ENCODE results near the gene PDE1C.
"Not testable (repeated sequence)": the region's sequence is repeated elsewhere in the genome, so short reads cannot be mapped to it uniquely, and the experiment has no call there.

The PDE1C gene

DNA sequence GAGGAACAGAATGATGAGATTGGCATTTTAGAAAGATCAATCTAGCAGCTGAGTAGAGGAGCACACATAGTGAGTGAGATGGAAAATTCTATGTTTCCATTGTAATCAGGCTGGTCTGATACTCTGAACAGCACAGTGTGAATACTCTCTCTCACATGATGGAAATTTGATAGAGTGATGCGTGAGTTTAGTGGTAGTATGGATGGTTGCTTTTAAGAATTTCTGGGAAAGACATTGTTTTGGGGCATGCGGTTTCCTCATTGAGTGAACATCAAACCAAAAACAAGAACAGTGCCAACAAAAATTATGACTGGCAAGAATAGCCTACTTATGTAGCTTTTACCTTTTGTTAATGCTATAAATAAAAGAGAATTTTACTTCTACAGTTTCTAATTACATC is 183.2 kb downstream of the PDE1C start:
- DNase-seq: no peak

DNA sequence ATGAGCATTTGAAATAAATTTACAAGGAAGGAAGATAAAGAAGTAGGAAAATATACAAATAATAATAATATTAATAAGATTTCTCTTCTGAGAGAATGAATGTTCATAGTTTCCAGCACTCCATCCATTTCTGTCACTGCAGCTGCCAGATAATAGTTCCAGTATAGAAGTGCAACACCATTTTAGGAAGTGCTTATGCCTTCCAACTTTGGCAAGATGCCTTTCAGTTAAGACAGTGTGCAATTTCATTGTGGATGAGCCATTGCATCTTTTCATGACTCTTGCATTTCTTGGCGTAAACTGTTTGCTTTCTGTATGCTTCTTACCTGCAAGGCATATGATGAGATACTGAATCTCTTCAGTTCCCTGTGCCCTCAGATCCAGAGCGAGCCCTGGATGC is 185.0 kb downstream of the PDE1C start:
- no peak for DNase-seq

- DNase-seq: no peak
Measured at GRCh38 chr7:31883761-31884164, 186.4 kb downstream of the PDE1C start.

GRCh38 chr7:31882187-31882586 is 188.0 kb downstream of the PDE1C start:
- DNase-seq: no peak

DNA sequence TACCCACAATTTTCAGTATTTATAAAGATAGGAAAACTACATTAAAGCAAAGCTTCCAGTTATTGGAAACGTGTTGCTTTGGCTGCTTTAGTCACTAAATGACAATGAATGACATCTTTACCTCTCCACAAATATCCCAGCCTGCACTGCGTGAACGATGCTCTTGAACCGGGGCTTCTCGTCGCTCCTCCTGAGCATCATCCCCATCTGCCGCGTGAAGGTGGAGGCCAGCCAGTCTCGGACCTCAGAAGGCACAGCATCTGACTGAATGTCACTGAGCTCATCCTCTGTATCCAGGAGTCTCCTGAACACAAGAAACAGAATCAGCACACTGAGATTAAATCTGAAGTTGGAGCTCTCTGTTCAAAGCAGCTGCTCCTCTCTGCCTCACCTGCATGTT is 191.3 kb downstream of the PDE1C start:
- no peak for DNase-seq

DNA sequence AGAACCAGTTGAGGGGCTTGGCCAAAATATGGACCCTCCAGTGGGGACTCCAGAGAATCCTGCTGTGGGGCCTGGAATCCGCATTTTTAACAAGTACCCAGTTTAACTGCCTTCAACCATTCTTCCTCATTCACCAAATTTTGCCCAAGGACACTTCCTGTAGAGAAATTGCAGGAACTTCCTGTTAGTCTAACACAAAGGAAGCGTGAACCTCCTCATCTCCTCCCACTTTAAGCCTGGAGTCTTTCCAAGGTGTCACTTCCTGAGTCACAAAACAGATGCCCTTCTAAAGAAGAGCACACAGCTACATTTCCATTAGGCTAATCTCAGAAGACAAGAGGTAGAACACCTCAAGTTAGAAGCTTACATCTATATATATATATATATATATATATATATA is 194.8 kb downstream of the PDE1C start:
- no peak for DNase-seq

DNA sequence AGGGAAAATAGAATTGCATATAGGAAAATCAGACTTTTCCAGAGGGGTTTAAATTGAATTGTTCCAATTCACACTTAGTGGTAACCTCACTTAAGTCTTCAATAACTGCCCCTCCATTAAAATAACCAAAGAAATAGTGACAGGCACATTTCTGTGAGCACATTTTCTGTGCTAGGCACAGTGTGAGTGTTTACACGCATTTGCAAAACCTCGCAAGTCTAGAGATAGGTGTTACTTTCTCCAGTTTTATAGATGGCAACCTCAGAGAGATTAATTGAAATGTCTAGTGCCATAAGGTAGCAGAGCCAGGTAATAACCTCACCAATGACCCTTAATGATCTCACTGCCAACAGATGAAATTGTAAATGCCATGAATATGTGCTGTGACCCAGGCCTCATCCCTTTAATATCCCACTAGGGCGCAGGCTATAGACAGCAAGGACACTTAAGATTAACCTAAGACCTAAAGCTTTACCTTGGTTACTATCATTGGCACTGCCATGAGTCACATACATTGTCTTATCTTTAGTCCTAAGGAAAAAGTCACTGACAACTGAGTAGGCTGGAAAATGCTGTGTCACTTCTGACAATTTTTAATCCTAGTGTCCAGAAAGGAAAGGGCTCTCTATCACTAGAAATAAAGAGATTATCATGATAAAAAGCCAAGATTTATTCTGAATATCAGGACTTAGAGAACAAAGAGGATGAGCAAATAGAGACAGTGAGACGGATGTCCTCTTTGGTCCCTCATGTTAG is 195.4 kb downstream of the PDE1C start:
- DNase-seq: no peak

DNA sequence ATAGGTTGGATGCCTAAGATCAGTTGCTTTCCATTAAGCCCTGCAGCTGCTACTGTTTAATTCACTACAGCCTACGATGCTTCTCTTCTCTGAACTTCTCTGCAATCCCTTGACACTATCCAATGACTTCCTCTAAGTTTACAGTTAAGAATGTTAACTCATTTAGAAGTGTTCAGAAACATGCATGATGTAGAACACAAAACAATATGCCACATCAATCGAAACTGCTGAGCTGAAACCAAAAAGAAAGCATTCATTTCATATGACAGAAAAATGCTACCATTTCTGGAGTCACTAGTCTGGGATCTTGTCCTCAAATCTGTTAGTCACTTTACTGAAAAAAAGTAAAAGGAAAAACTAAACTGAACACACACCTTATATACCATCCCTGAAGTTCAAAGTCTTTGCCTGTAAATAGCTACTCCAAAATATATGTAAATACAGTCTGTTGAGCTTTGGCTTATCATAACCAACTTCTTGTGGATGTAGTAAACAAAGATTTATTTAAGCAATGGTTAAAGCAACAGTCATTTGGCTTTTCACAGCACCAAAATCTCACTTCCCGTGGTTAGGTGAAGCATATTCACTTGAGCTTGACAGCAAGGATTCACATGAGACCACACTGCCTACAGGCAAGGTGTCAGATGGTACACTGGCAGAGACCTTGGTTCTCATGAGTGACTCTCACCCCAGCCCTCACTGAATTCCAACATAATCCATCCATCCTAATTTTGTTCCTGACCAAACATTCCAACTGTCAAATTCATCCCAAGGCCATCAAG is 196.2 kb downstream of the PDE1C start:
- DNase-seq: no peak

- DNase-seq: no peak
Measured at GRCh38 chr7:31872545-31873370, 197.4 kb downstream of the PDE1C start.

GRCh38 chr7:31864646-31865045 is 205.6 kb downstream of the PDE1C start:
- no peak for DNase-seq

GRCh38 chr7:31860925-31861324 is 209.3 kb downstream of the PDE1C start:
- DNase-seq: no peak

GRCh38 chr7:31858055-31858454 is 212.2 kb downstream of the PDE1C start:
- no peak for DNase-seq

DNA sequence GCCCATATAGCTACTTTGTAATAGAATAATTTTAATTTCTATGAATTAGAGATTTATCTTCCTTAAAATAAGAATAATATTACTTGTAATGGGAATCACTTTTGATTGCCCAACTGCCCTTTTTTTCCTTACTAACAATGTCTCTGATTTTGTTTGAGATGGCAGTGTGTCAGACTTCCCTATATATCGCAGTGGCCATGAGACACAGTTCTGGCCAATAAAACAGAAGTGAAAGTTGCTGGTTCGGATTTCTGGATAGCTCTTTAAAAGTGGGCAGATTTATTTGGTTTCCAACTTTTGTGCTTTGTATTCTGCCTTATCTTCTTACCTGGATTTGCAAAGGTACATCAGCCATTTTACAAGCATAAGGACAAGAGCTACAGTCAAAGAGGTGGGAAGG is 213.0 kb downstream of the PDE1C start:
- DNase-seq: no peak

- no peak for DNase-seq
Measured at GRCh38 chr7:31856337-31856736, 213.9 kb downstream of the PDE1C start.

GRCh38 chr7:31855530-31855929 is 214.7 kb downstream of the PDE1C start:
- no peak for DNase-seq

- no peak for DNase-seq
Measured at GRCh38 chr7:31853380-31853779, 216.8 kb downstream of the PDE1C start.

- no peak for DNase-seq
Measured at GRCh38 chr7:31852462-31852861, 217.7 kb downstream of the PDE1C start.

GRCh38 chr7:31851119-31851518 is 219.1 kb downstream of the PDE1C start:
- no peak for DNase-seq

DNA sequence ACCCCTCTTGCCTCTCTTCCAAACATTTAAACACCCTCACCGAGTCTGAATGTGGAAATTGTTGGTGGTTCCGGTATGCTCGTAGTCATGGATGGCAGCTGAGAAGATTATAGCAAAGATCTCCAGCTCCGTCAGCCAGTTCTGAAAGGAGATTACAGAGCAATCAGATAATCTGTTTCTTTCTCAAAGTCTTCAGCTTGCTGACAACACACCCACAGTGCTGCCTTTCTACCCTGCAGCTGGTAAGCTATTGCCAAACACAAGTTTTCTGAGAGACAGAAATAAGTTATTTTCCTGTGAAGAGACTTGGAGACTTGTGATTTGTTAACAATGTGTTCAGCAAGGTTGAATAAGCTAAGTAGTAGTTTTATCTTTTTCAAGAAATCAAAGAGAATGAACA is 219.6 kb downstream of the PDE1C start:
- DNase-seq: no peak

GRCh38 chr7:31850066-31850465 is 220.1 kb downstream of the PDE1C start:
- no peak for DNase-seq

DNA sequence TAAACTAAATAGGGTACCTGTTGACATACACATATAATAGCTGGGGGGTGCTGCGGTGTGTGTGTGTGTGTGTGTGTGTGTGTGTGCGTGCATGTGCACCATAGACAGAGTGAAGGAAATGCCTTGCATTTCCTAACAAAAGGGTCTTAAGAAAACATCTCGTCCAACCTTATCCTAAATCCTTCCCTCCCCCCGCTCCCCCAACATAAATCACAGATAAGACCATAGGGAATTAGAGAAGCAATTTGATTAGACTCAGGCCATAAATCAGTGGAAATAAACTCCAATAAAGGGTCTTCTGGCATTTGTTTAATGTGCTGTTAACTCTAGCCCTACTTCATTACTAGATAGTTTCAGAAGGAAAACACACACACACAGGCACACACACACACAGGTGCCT is 234.7 kb downstream of the PDE1C start:
- DNase-seq: no peak

DNA sequence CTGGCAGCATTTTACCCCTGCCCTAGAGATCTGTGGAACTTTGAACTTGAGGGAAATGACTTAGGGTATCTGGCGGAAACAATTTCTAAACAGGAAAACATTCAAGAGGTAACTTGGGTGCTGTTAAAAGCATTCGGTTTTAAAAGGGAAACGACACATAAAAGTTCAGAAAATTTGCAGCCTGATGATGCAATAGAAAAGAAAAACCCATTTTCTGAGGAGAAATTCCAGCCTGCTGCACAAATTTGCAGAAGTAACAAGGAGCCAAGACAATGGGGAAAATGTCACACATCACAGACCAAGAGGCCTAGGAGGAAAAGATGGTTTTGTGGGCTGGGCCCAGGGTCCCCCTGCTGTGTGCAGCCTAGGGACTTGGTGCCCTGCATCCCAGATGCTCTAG is 236.6 kb downstream of the PDE1C start:
- not testable (repeated sequence) for DNase-seq

DNA sequence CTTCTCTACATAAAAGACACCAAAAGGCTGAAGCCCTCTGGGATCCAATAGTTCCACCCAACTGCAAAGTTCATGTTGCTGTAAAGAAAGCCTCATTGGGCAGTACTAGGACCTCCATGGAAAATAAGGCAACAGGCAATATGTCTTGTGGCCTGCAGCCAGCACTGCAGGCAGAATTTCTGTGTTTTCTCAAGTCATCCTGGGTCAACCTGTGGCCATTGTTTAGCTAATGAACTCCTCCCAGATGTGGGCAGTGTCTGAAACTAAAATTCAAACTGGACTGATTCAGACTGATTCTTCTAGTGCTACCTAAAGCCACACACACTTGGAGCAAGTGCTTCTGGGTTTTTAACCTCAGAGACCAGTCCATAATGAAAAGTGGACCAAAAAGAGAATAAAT is 241.7 kb downstream of the PDE1C start:
- no peak for DNase-seq

GRCh38 chr7:31825576-31825975 is 244.6 kb downstream of the PDE1C start:
- no peak for DNase-seq

All from T1000 (cell line).